GM12872 (cell line): Measurements from ENCODE around the gene TRIM4.

ENCODE experiments used
- CTCF ChIP-seq: IDR thresholded peaks from 3 replicates; pipeline ENCODE4 v1.5.1; 2011; ENCODE audit warnings: low read depth, mild to moderate bottlenecking, low read length, moderate library complexity; ENCODE audit not compliant: insufficient read depth

Gene TRIM4

GRCh38 chr7:99918959-99919813 is at the start of gene TRIM4:
Gene TRIM4, minus strand, starts transcription at chr7:99919530. Its CDS starts 129 bp downstream, at chr7:99919401.
- TF ChIP-seq CTCF = 0 out of 3 replicates have a peak, but pooled peaks have one; percentile 19

- no peak for TF ChIP-seq CTCF
These were observed 39.4 kb upstream of the TRIM4 start for GRCh38 chr7:99958564-99959227.

- TF ChIP-seq CTCF = no peak
These were observed 35.9 kb upstream of the TRIM4 start for GRCh38 chr7:99955247-99955646.

- no peak for TF ChIP-seq CTCF
These were observed 34.3 kb upstream of the TRIM4 start for GRCh38 chr7:99953649-99954048.

- TF ChIP-seq CTCF = peak; percentile 39; the same call in 2 of the 3 replicates
These were observed 30.4 kb upstream of the TRIM4 start for GRCh38 chr7:99949645-99950228.

- TF ChIP-seq CTCF = no peak
These were observed 28.3 kb upstream of the TRIM4 start for GRCh38 chr7:99947608-99948007.

- TF ChIP-seq CTCF = no peak
These were observed 25.3 kb upstream of the TRIM4 start for GRCh38 chr7:99944497-99945070.
